BLaER1 (cell line): Measurements from ENCODE around the gene POLR3A.

ENCODE experiments used
- H3K27ac ChIP-seq: shearing (Covaris generic); formaldehyde crosslinking; 2 replicates; pipeline ENCODE4 v1.8.1; 2022
- H3K27me3 ChIP-seq: shearing (Covaris generic); formaldehyde crosslinking; 2 replicates; pipeline ENCODE4 v1.8.1; 2022
- H3K36me3 ChIP-seq: shearing (Covaris generic); formaldehyde crosslinking; 2 replicates; pipeline ENCODE4 v1.8.1; 2022
- H3K4me1 ChIP-seq: shearing (Covaris generic); formaldehyde crosslinking; 2 replicates; pipeline ENCODE4 v1.8.1; 2022
- H3K4me2 ChIP-seq: shearing (Covaris generic); formaldehyde crosslinking; 2 replicates; pipeline ENCODE4 v1.8.1; 2022
- H3K4me3 ChIP-seq: shearing (Covaris generic); formaldehyde crosslinking; 2 replicates; pipeline ENCODE4 v1.8.1; 2022
- H3K9ac ChIP-seq: shearing (Covaris generic); formaldehyde crosslinking; 2 replicates; pipeline ENCODE4 v1.8.1; 2022
- H3K9me3 ChIP-seq: shearing (Covaris generic); formaldehyde crosslinking; 2 replicates; pipeline ENCODE4 v1.8.1; 2022
- H4K20me1 ChIP-seq: shearing (Covaris generic); formaldehyde crosslinking; 2 replicates; pipeline ENCODE4 v1.8.1; 2022
- Cebpa-rat ChIP-seq: shearing (Covaris generic); IDR thresholded peaks from 2 replicates; pipeline ENCODE4 v1.8.1; 2022

Gene POLR3A

GRCh38 chr10:78039743-78040142 is 10.4 kb upstream of the POLR3A start:
- no peak overlapping the region for H3K4me2 ChIP-seq

GRCh38 chr10:78038791-78039547 is 9.7 kb upstream of the POLR3A start:
- Histone ChIP-seq H3K4me1 (peaks cover 64% of the 10 kb centered on the region), H3K9ac (no peak overlapping the region; the same call in 1 of the 2 replicates), H3K9me3 (no peaks in the 10 kb centered on the region), H4K20me1 (peaks cover 98% of the 10 kb centered on the region), H3K4me2 (peak overlapping the region; percentile 7), H3K27me3 (no peaks in the 10 kb centered on the region), H3K4me3 (no peak overlapping the region), H3K36me3 (peaks cover 94% of the 10 kb centered on the region), H3K27ac (no peak overlapping the region)
- TF ChIP-seq Cebpa-rat: no peak

More at GRCh38 chr10:78039743-78040142, 10.4 kb upstream of the POLR3A start:
- no peak overlapping the region for H3K27ac ChIP-seq
- no peak for TF ChIP-seq Cebpa-rat
- no peaks in the 10 kb centered on the region for H3K27me3 ChIP-seq
- H3K4me1 ChIP-seq: peaks cover 68% of the 10 kb centered on the region
- H4K20me1 ChIP-seq: peaks cover 100% of the 10 kb centered on the region
- no peaks in the 10 kb centered on the region for H3K9me3 ChIP-seq
- no peak overlapping the region for H3K9ac ChIP-seq
- H3K36me3 ChIP-seq: peaks cover 99% of the 10 kb centered on the region
- H3K4me3 ChIP-seq: no peak overlapping the region

- Histone ChIP-seq H3K4me3 (no peak overlapping the region; the same call in 1 of the 2 replicates), H3K9ac (no peak overlapping the region), H3K27ac (no peak overlapping the region), H3K9me3 (no peaks in the 10 kb centered on the region), H3K36me3 (peaks cover 85% of the 10 kb centered on the region), H3K4me2 (peak overlapping the region; percentile 94; the same call in 1 of the 2 replicates), H3K4me1 (peaks cover 65% of the 10 kb centered on the region), H4K20me1 (peaks cover 89% of the 10 kb centered on the region), H3K27me3 (no peaks in the 10 kb centered on the region)
- no peak for TF ChIP-seq Cebpa-rat
Measured at GRCh38 chr10:78038105-78038504, 8.8 kb upstream of the POLR3A start.

GRCh38 chr10:78035933-78036583 is 6.7 kb upstream of the POLR3A start:
- TF ChIP-seq Cebpa-rat: no peak
- peaks cover 55% of the 10 kb centered on the region for H3K4me1 ChIP-seq
- no peaks in the 10 kb centered on the region for H3K27me3 ChIP-seq
- H3K36me3 ChIP-seq: peaks cover 65% of the 10 kb centered on the region
- H3K27ac ChIP-seq: no peak overlapping the region
- peak overlapping the region; percentile 94; the same call in 1 of the 2 replicates for H3K9ac ChIP-seq
- H3K4me3 ChIP-seq: peak overlapping the region; percentile 83; the same call in 1 of the 2 replicates
- H4K20me1 ChIP-seq: peaks cover 69% of the 10 kb centered on the region
- H3K4me2 ChIP-seq: peak overlapping the region; percentile 94
- no peaks in the 10 kb centered on the region for H3K9me3 ChIP-seq

- Histone ChIP-seq H3K27ac (no peak overlapping the region), H3K4me1 (peaks cover 55% of the 10 kb centered on the region), H4K20me1 (peaks cover 63% of the 10 kb centered on the region), H3K9ac (peak overlapping the region; percentile 94; the same call in 1 of the 2 replicates), H3K9me3 (no peaks in the 10 kb centered on the region), H3K36me3 (peaks cover 58% of the 10 kb centered on the region), H3K27me3 (no peaks in the 10 kb centered on the region), H3K4me3 (peak overlapping the region; percentile 83), H3K4me2 (peak overlapping the region; percentile 94)
- TF ChIP-seq Cebpa-rat: no peak
Measured at GRCh38 chr10:78035437-78035836, 6.1 kb upstream of the POLR3A start.

- no peak for TF ChIP-seq Cebpa-rat
- peak overlapping the region; percentile 94 for H3K4me2 ChIP-seq
- H3K36me3 ChIP-seq: peaks cover 54% of the 10 kb centered on the region
- H3K4me1 ChIP-seq: peaks cover 56% of the 10 kb centered on the region
- H4K20me1 ChIP-seq: peaks cover 59% of the 10 kb centered on the region
- peak overlapping the region; percentile 91 for H3K27ac ChIP-seq
- H3K9me3 ChIP-seq: no peaks in the 10 kb centered on the region
- H3K9ac ChIP-seq: peak overlapping the region; percentile 94
- peak overlapping the region; percentile 83 for H3K4me3 ChIP-seq
- H3K27me3 ChIP-seq: no peaks in the 10 kb centered on the region
Measured at GRCh38 chr10:78035025-78035424, 5.7 kb upstream of the POLR3A start.

- peaks cover 54% of the 10 kb centered on the region for H3K4me1 ChIP-seq
- peaks cover 47% of the 10 kb centered on the region for H4K20me1 ChIP-seq
- TF ChIP-seq Cebpa-rat: no peak
- peak within 1 kb of the TSS; percentile 94 for H3K4me2 ChIP-seq
- no peaks in the 10 kb centered on the region for H3K9me3 ChIP-seq
- H3K36me3 ChIP-seq: peaks cover 43% of the 10 kb centered on the region
- peak within 1 kb of the TSS; percentile 83 for H3K4me3 ChIP-seq
- H3K9ac ChIP-seq: peak within 1 kb of the TSS; percentile 94
- H3K27ac ChIP-seq: peak within 1 kb of the TSS; percentile 91
- no peaks in the 10 kb centered on the region for H3K27me3 ChIP-seq
Measured at GRCh38 chr10:78033637-78034470, 4.5 kb upstream of the POLR3A start, which contains the start of gene RPS24. Gene RPS24, plus strand, starts transcription at chr10:78033863. Its CDS starts 39 bp downstream, at chr10:78033902.

GRCh38 chr10:78033387-78033636 is 4.0 kb upstream of the POLR3A start:
- H3K9ac ChIP-seq: 0 out of 2 replicates have a peak overlapping the region, but pooled peaks have one; percentile 8
- no peaks in the 10 kb centered on the region for H3K27me3 ChIP-seq
- TF ChIP-seq Cebpa-rat: no peak
- peaks cover 37% of the 10 kb centered on the region for H3K36me3 ChIP-seq
- H3K4me3 ChIP-seq: peak overlapping the region; percentile 83
- no peaks in the 10 kb centered on the region for H3K9me3 ChIP-seq
- peaks cover 41% of the 10 kb centered on the region for H4K20me1 ChIP-seq
- H3K27ac ChIP-seq: no peak overlapping the region
- H3K4me1 ChIP-seq: peaks cover 54% of the 10 kb centered on the region
- H3K4me2 ChIP-seq: peak overlapping the region; percentile 67

- peaks cover 39% of the 10 kb centered on the region for H3K36me3 ChIP-seq
- H3K4me1 ChIP-seq: peaks cover 27% of the 10 kb centered on the region
- peak overlapping the region; percentile 91 for H3K27ac ChIP-seq
- peaks cover 18% of the 10 kb centered on the region; the same call in 1 of the 2 replicates for H4K20me1 ChIP-seq
- peak overlapping the region; percentile 91 for H3K4me2 ChIP-seq
- no peak for TF ChIP-seq Cebpa-rat
- H3K4me3 ChIP-seq: peak overlapping the region; percentile 88
- H3K9ac ChIP-seq: peak overlapping the region; percentile 93
- no peaks in the 10 kb centered on the region for H3K27me3 ChIP-seq
- H3K9me3 ChIP-seq: no peaks in the 10 kb centered on the region
Measured at GRCh38 chr10:78028438-78029268, 662 bp downstream of the POLR3A start.
